GM19043 (cell line): ENCODE data around the gene EOMES.

Experiments
- ATAC-seq: cut with Tn5 transposase; IDR thresholded peaks from one replicate; pipeline ENCODE4 v1.9.1; 2021; ENCODE audit warnings: low read depth; ENCODE audit not compliant: unreplicated experiment

Gene EOMES

GRCh38 chr3:27684302-27684701 is 37.8 kb downstream of the EOMES start:
- no peak for ATAC-seq

GRCh38 chr3:27681249-27681748 is 40.8 kb downstream of the EOMES start:
- ATAC-seq: peak; percentile 75

- ATAC-seq: no peak
Measured at GRCh38 chr3:27680517-27681246, 41.4 kb downstream of the EOMES start.

GRCh38 chr3:27679691-27680090 is 42.4 kb downstream of the EOMES start:
- ATAC-seq: no peak

GRCh38 chr3:27678234-27678633 is 43.9 kb downstream of the EOMES start:
- no peak for ATAC-seq

GRCh38 chr3:27677565-27677964 is 44.6 kb downstream of the EOMES start:
- ATAC-seq: no peak

- no peak for ATAC-seq
Measured at GRCh38 chr3:27675287-27675686, 46.8 kb downstream of the EOMES start.

- no peak for ATAC-seq
Measured at GRCh38 chr3:27673701-27674100, 48.4 kb downstream of the EOMES start.

GRCh38 chr3:27671101-27671500 is 51.0 kb downstream of the EOMES start:
- no peak for ATAC-seq

GRCh38 chr3:27670619-27671018 is 51.5 kb downstream of the EOMES start:
- no peak for ATAC-seq

- ATAC-seq: no peak
Measured at GRCh38 chr3:27669591-27669990, 52.5 kb downstream of the EOMES start.

- ATAC-seq: no peak
Measured at GRCh38 chr3:27667751-27668150, 54.4 kb downstream of the EOMES start.

GRCh38 chr3:27666708-27667107 is 55.4 kb downstream of the EOMES start:
- ATAC-seq: no peak

GRCh38 chr3:27666272-27666671 is 55.9 kb downstream of the EOMES start:
- ATAC-seq: no peak
